Heart left ventricle (tissue), 16 donors: Measurements from ENCODE around the gene EPHB1. TPM values are rescaled to one million over a fixed set of nuclear protein-coding genes. Genes with fewer than 3 reads are reported as not detected.
A peak's percentile ranks its signal among the peaks of the same experiment; 100 is the strongest.

Experiments
- ATAC-seq, 4 donors: fragments of 200-7000 bp; cut with Tn5 transposase; one replicate each; pipeline ENCODE4 v1.9.1; 2020 to 2022; ENCODE audit warnings: moderate library complexity in 4 of 4, mild to moderate bottlenecking in 3 of 4, moderate number of reproducible peaks in 1 of 4
- DNase-seq, 5 donors: peaks; one replicate each; pipeline ENCODE4 v3.0.0-alpha.2; 2020
- H3K27ac ChIP-seq, 12 donors: fragments of 200-600 bp; sonication (generic) in 4 of 12; one replicate each; pipeline versions ENCODE4 v1.5.0 to v1.8.0; 2016 to 2022; ENCODE audit warnings: mild to moderate bottlenecking in 2 of 12
- H3K27me3 ChIP-seq, 9 donors: fragments of 200-600 bp; sonication (generic) in 2 of 9; one replicate each; pipeline versions ENCODE4 v1.5.1 to v1.8.0; 2016 to 2022; ENCODE audit warnings: mild to moderate bottlenecking in 3 of 9
- H3K36me3 ChIP-seq, 9 donors: fragments of 200-600 bp; sonication (generic) in 2 of 9; one replicate each; pipeline versions ENCODE4 v1.5.0 to v1.8.0; 2018 to 2022; ENCODE audit warnings: mild to moderate bottlenecking in 2 of 9
- H3K4me1 ChIP-seq, 12 donors: fragments of 200-600 bp; sonication (generic) in 4 of 12; one replicate each; pipeline versions ENCODE4 v1.5.0 to v1.8.0; 2016 to 2022; ENCODE audit warnings: mild to moderate bottlenecking in 3 of 12
- H3K4me3 ChIP-seq, 12 donors: fragments of 200-600 bp; sonication (generic) in 4 of 12; one replicate each; pipeline versions ENCODE4 v1.5.0 to v1.8.0; 2017 to 2022; ENCODE audit warnings: mild to moderate bottlenecking in 9 of 12, moderate library complexity in 4 of 12
- H3K9me3 ChIP-seq, 12 donors: fragments of 200-600 bp; sonication (generic) in 4 of 12; one replicate each; pipeline versions ENCODE4 v1.5.0 to v1.8.0; 2016 to 2022; ENCODE audit warnings: mild to moderate bottlenecking in 1 of 12
- CTCF ChIP-seq, 12 donors: fragments of 200-600 bp; sonication (generic) in 4 of 12; IDR thresholded peaks; one replicate each; pipeline versions ENCODE4 v1.5.0 to v1.8.0; 2018 to 2022; ENCODE audit warnings: antibody characterized with exemption in 12 of 12, mild to moderate bottlenecking in 5 of 12
- POLR2A ChIP-seq, 2 donors: fragments of 450-650 bp; IDR thresholded peaks; one replicate each; pipeline ENCODE4 v1.6.1; 2017; ENCODE audit warnings: antibody characterized with exemption in 2 of 2, mild to moderate bottlenecking in 2 of 2, moderate library complexity in 2 of 2
- WGBS, 4 donors: extraction: QIAGEN DNeasy Blood & Tissue Kit in 2 of 4; methylation state at CpG; one replicate each; pipeline versions ENCODE4 v1.1.5 to v1.1.7; 2013 to 2018; 5-methylcytosine and 5-hydroxymethylcytosine counted together
- intact Hi-C, 10 donors: fragments of 100-400 bp; cut with DNase I; formaldehyde crosslinking; loops; one replicate each; pipeline versions ENCODE4 v1.11.1 to v1.14.2; 2022
- polyA plus RNA-seq, 2 donors: library from polyadenylated mRNA; stranded (reverse); fragments of 200-250 nt; gene quantifications; one replicate each; pipeline ENCODE4 v1.2.3, GENCODE V29; 2013
- total RNA-seq, 9 donors: library from RNA; depleted of rRNA in 2 of 9; stranded (reverse); fragments of >200 nt in 2 of 9; fragmentation: NEBNext Ultra II Directional in 3 of 9; extraction: Animal tissue kit (Norgen Biotek cat#: 25700) in 3 of 9; gene quantifications; one replicate each; pipeline versions ENCODE4 v1.1.0 to v1.2.4, GENCODE V29; 2016 to 2023
- donor health status: ischemic (EF 13 %, LVEDD 7.1; RV severe dilation, severe dysfunction).
- donor health status: healthy with polysubstance abuse.
- donor health status: DM: no; HTN: yes; CAD: no.
- donor health status: DM: no; HTN: no; CAD: no.
- donor health status: ischemic (EF 25% LVEDD 6.9; RV normal size, moderate dysfunction).
- donor health status: ischemic (EF 25% LVEDD 5.7; RV mildly dilated, moderate dysfunction).
- donor health status: healthy.
- donor health status: DM: yes; HTN: yes; CAD: no.
- donor health status: ischemic (EF 35%, LVEDD 5.7; RV mildly dilated, moderate dysfunction).
- donor health status: nonischemic (EF 11% LVEDD 7.7; RV severe dilation, severe dysfunction).
- donor health status: DM: yes; HTN: yes; CAD: no.
- donor health status: PGD.
- donor health status: ischemic (EF 29% LVEDD 5.4; RV normal size, mild dysfunction).
- donor health status: nonischemic (EF 23%, LVEDD 6.1; RV moderate dilation, normal function).

The EPHB1 gene
- total and polyA plus RNA-seq, 11 donors, result 0.31 to 2.2 (median 1.1) TPM

GRCh38 chr3:134929976-134930375 is 134.9 kb downstream of the EPHB1 start:
- DNase-seq, result no peak
- Histone ChIP-seq H3K36me3 (no peaks in the 10 kb centered on the region), H3K4me3 (no peak overlapping the region), H3K9me3 (peaks cover 0 to 3% (median 0%) of the 10 kb centered on the region in 12 donors), H3K27me3 (no peaks in the 10 kb centered on the region), H3K4me1 (peaks cover 0 to 3% (median 0%) of the 10 kb centered on the region in 12 donors), H3K27ac (peak overlapping the region in 1 of 12 donors; percentile 75)
- WGBS, 4 donors, result 95 to 100% (median 97%) methylated on average over 2 of the region's 2 CpGs
- ATAC-seq, result no peak
- intact Hi-C loops, result no loop called here
- TF ChIP-seq CTCF (IDR thresholded peaks at IDR 0.05) (no peak), POLR2A (IDR thresholded peaks at IDR 0.05) (no peak)

- ATAC-seq, result no peak
These were observed 136.2 kb downstream of the EPHB1 start for GRCh38 chr3:134931045-134931785.

GRCh38 chr3:134932035-134932434 is 137.0 kb downstream of the EPHB1 start:
- DNase-seq, result no peak
- H3K27ac ChIP-seq, result peak overlapping the region in 1 of 12 donors; percentile 75
- no peaks in the 10 kb centered on the region for H3K27me3 ChIP-seq
- H3K4me3 ChIP-seq, result no peak overlapping the region
- H3K4me1 ChIP-seq, result peaks cover 0 to 6% (median 0%) of the 10 kb centered on the region in 12 donors
- no peak for TF ChIP-seq POLR2A (IDR thresholded peaks at IDR 0.05)
- no peak for TF ChIP-seq CTCF (IDR thresholded peaks at IDR 0.05)
- no peaks in the 10 kb centered on the region for H3K36me3 ChIP-seq
- H3K9me3 ChIP-seq, result no peaks in the 10 kb centered on the region
- 86 to 88% (median 86%) methylated on average over 5 to 6 of the region's 6 CpGs for WGBS, 4 donors
- ATAC-seq, result no peak
- intact Hi-C loops, result no loop called here

More at GRCh38 chr3:134931045-134931785, 136.2 kb downstream of the EPHB1 start:
- H3K4me1 ChIP-seq, result peaks cover 0 to 6% (median 0%) of the 10 kb centered on the region in 12 donors
- H3K4me3 ChIP-seq, result no peak overlapping the region
- peak overlapping the region in 1 of 12 donors; percentile 75 for H3K27ac ChIP-seq
- 60 to 86% (median 71%) methylated on average over 5 of the region's 5 CpGs for WGBS, 4 donors
- no peaks in the 10 kb centered on the region for H3K9me3 ChIP-seq
- H3K36me3 ChIP-seq, result no peaks in the 10 kb centered on the region
- no peaks in the 10 kb centered on the region for H3K27me3 ChIP-seq
- TF ChIP-seq POLR2A (IDR thresholded peaks at IDR 0.05) (no peak), CTCF (IDR thresholded peaks at IDR 0.05) (no peak)
- no peak for DNase-seq
- intact Hi-C loops, result no loop called here

GRCh38 chr3:134933997-134934396 is 138.9 kb downstream of the EPHB1 start:
- H3K4me1 ChIP-seq, result peaks cover 0 to 6% (median 0%) of the 10 kb centered on the region in 12 donors
- H3K27me3 ChIP-seq, result no peaks in the 10 kb centered on the region
- ATAC-seq, result no peak
- no peak overlapping the region for H3K4me3 ChIP-seq
- no peak overlapping the region for H3K27ac ChIP-seq
- no peak for DNase-seq
- WGBS, 4 donors, result 74 to 83% (median 79%) methylated on average over 4 of the region's 4 CpGs
- TF ChIP-seq POLR2A (IDR thresholded peaks at IDR 0.05) (no peak), CTCF (IDR thresholded peaks at IDR 0.05) (no peak)
- no peaks in the 10 kb centered on the region for H3K9me3 ChIP-seq
- no peaks in the 10 kb centered on the region for H3K36me3 ChIP-seq
- intact Hi-C loops, result no loop called here
